ENCODE measurements around the gene SFMBT1. TPM values are rescaled to one million over a fixed set of nuclear protein-coding genes. Genes with fewer than 3 reads are reported as not detected.

SFMBT1 gene
- total and polyA plus RNA-seq, 9 of the 15 experiments (the other 6 are each of a cell fraction or from before 2014, with no cell fraction given) = 0.76 to 6.6 (median 3.6) TPM

GRCh38 chr3:53043738-53044137 is 2.1 kb downstream of the SFMBT1 start (continued):
- TF ChIP-seq ZNF3 (CRISPR knock-in tag; IDR thresholded peaks at IDR 0.05) (no peak), PATZ1 (CRISPR knock-in tag; IDR thresholded peaks at IDR 0.05; ENCODE audit: borderline replicate concordance) (no peak)

- no peaks in the 10 kb centered on the region for H3K9me1 ChIP-seq (ENCODE audit: control insufficient read depth, insufficient read depth, low read length)
- no peaks in the 10 kb centered on the region for H3K36me3 ChIP-seq (ENCODE audit: control insufficient read depth, insufficient read depth, low read length)
- H3K27ac ChIP-seq (ENCODE audit: extremely low read depth, low read depth, low read length) = no peak overlapping the region
- WGBS (ENCODE audit: insufficient coverage, low coverage, missing lambda C conversion rate) = 46% methylated on average over 3 of the region's 3 CpGs
- no peaks in the 10 kb centered on the region for H4K20me1 ChIP-seq (replicated peaks; ENCODE audit: control insufficient read depth, insufficient read depth, low read length)
- peaks cover 7% of the 10 kb centered on the region; the same call in 2 of the 3 replicates for H3K79me2 ChIP-seq (ENCODE audit: control insufficient read depth, insufficient read depth, low read length)
- H2AFZ ChIP-seq (ENCODE audit: low read depth, low read length) = no peak overlapping the region
- H3K4me2 ChIP-seq (ENCODE audit: insufficient read depth, low read length) = no peak overlapping the region
- no peak for FAIRE-seq
- CTCF ChIA-PET (ENCODE audit: low intra/inter-chr PET ratio) = no interaction called here
- no peak overlapping the region for H3K9ac ChIP-seq (ENCODE audit: insufficient read depth in 1 of 2, low read depth in 2 of 2, low read length in 2 of 2)
- DNase-seq (ENCODE audit: extremely low read depth in 1 of 4, low spot score in 3 of 4) = no peak
- intact Hi-C loops (cut with micrococcal nuclease) = no loop called here
- in situ Hi-C loops (cut with MboI) = no loop called here
- no peak overlapping the region for H3K4me3 ChIP-seq
- no TSS peak for BruUV-seq (replicated peaks)
- peaks cover 2 to 17% of the 10 kb centered on the region in 2 experiments; a peak in 4 of 5 replicates for H3K4me1 ChIP-seq (replicated peaks in 1 of 2; ENCODE audit: control insufficient read depth in 2 of 2, insufficient read depth in 2 of 2, low read length in 2 of 2)
- no peak for ATAC-seq
- H3K9me3 ChIP-seq (replicated peaks; ENCODE audit: control insufficient read depth, insufficient read depth, low read depth, low read length) = no peaks in the 10 kb centered on the region
- no peaks in the 10 kb centered on the region for H3K27me3 ChIP-seq (ENCODE audit: control insufficient read depth in 2 of 2, insufficient read depth in 2 of 2, low read length in 2 of 2)
- TF ChIP-seq MAFG (tag; conservative IDR thresholded peaks at IDR 0.05) (peak; percentile 53; the same call in 1 of the 2 replicates), MAFK (IDR thresholded peaks at IDR 0.05; ENCODE audit: low read length) (0 out of 2 replicates have a peak, but pooled peaks have one; percentile 20), ZNF316 (IDR thresholded peaks at IDR 0.05) (peak; percentile 84), RBM22 (IDR thresholded peaks at IDR 0.05; ENCODE audit: low read depth, low read length, poor library complexity, severe bottlenecking) (no peak), ZFX (CRISPR knock-in tag; IDR thresholded peaks at IDR 0.05) (no peak), MAFF (IDR thresholded peaks at IDR 0.05; ENCODE audit: low read length) (peak; percentile 48; the same call in 1 of the 2 replicates), C11orf30 (IDR thresholded peaks at IDR 0.05; ENCODE audit: low read depth) (peak; percentile 69)
- POLR2A ChIA-PET = interaction anchor here (0.6 kb wide), 2 partner anchors 27 to 176 kb away, joined by 3 read pairs; no protein-coding TSS in a partner anchor
Observed at GRCh38 chr3:53042651-53043050, 3.2 kb downstream of the SFMBT1 start.

Measured in K562 (cell line).